K562 (cell line): ENCODE data around the gene ZNF438. TPM values are rescaled to one million over a fixed set of nuclear protein-coding genes. Genes with fewer than 3 reads are reported as not detected.

Experiments
- ATAC-seq: fragments of 200-7000 bp; cut with Tn5 transposase; 3 replicates; pipeline ENCODE4 v1.9.1; 2020; ENCODE audit warnings: moderate library complexity
- BruUV-seq: library from RNA; stranded (reverse); fragments of 400-500 nt; replicated peaks from 2 replicates; lab custom pipeline; 2021; lab: Mats Ljungman, UMichigan
- CTCF ChIA-PET: fragments of 300-600 bp; formaldehyde crosslinking; extraction: SDS; loops from one replicate; lab custom pipeline; 2021; ENCODE audit warnings: low intra/inter-chr PET ratio; lab: Yijun Ruan, JAX
- POLR2A ChIA-PET: fragments of 300-600, 350-650 bp; sonication (Branson Sonifier 250); formaldehyde crosslinking; extraction: SDS; loops from one replicate; lab custom pipeline; 2021; ENCODE audit warnings: antibody characterized with exemption, inconsistent platforms; lab: Yijun Ruan, JAX
- DNase-seq, 4 experiments: peaks; one replicate each; pipeline versions ENCODE4 v3.0.0 to v3.0.0-alpha.2; 2011 to 2018; ENCODE audit warnings: low spot score in 3 of 4, mixed read lengths in 3 of 4; ENCODE audit errors: extremely low read depth in 1 of 4
- FAIRE-seq: peaks from 2 replicates; lab custom pipeline; 2011; peaks lifted over from hg19 to GRCh38; lab: Jason Lieb, UNC
- H2AFZ ChIP-seq: 2 replicates; pipeline ENCODE4 v1.6.0; 2011; ENCODE audit warnings: low read depth, low read length, control low read depth, inconsistent platforms
- H3K27ac ChIP-seq: fragments of 200-600 bp; 3 replicates; pipeline ENCODE4 v1.8.0; 2011; ENCODE audit warnings: low read depth, mild to moderate bottlenecking, control low read depth, inconsistent platforms, low read length, moderate library complexity, mixed read lengths; ENCODE audit errors: extremely low read depth
- H3K27me3 ChIP-seq, 2 experiments: fragments of 300-600 bp in 1 of 2; 2 replicates in 1 of 2; 3 replicates in 1 of 2; pipeline versions ENCODE4 v1.6.0 to v1.8.0; 2011; ENCODE audit warnings: inconsistent platforms in 2 of 2, low read length in 2 of 2, mild to moderate bottlenecking in 1 of 2, mixed read lengths in 1 of 2, moderate library complexity in 1 of 2; ENCODE audit not compliant: control insufficient read depth in 2 of 2, insufficient read depth in 2 of 2
- H3K36me3 ChIP-seq: fragments of 300-600 bp; 3 replicates; pipeline ENCODE4 v1.8.0; 2011; ENCODE audit warnings: mild to moderate bottlenecking, low read length, inconsistent platforms; ENCODE audit not compliant: control insufficient read depth, insufficient read depth
- H3K4me1 ChIP-seq, 2 experiments: fragments of 200-600 bp in 1 of 2; replicated peaks in 1 of 2; 2 replicates in 1 of 2; 3 replicates in 1 of 2; pipeline versions ENCODE4 v1.5.1 to v1.8.0; 2011; ENCODE audit warnings: inconsistent platforms in 2 of 2, low read length in 2 of 2, mild to moderate bottlenecking in 1 of 2, mixed read lengths in 1 of 2, moderate library complexity in 1 of 2; ENCODE audit not compliant: control insufficient read depth in 2 of 2, insufficient read depth in 2 of 2
- H3K4me2 ChIP-seq: 2 replicates; pipeline ENCODE4 v1.6.1; 2011; ENCODE audit warnings: low read length, control low read depth, inconsistent platforms, mixed read lengths; ENCODE audit not compliant: insufficient read depth
- H3K4me3 ChIP-seq: fragments of 200-600 bp; sonication (generic), shearing (Covaris generic); 2 replicates; pipeline ENCODE4 v1.5.1; 2016; ENCODE audit warnings: control low read depth, inconsistent platforms
- H3K79me2 ChIP-seq: fragments of 200-600 bp; 3 replicates; pipeline ENCODE4 v1.8.0; 2011; ENCODE audit warnings: low read length, inconsistent platforms; ENCODE audit not compliant: control insufficient read depth, insufficient read depth
- H3K9ac ChIP-seq, 2 experiments: 2 replicates each; pipeline versions ENCODE4 v1.6.0 to v1.6.1; 2011; ENCODE audit warnings: low read depth in 2 of 2, low read length in 2 of 2, control low read depth in 1 of 2, inconsistent platforms in 1 of 2, mild to moderate bottlenecking in 1 of 2, mixed read lengths in 1 of 2; ENCODE audit not compliant: insufficient read depth in 1 of 2
- H3K9me1 ChIP-seq: one replicate; pipeline ENCODE4 v1.6.0; 2011; ENCODE audit warnings: inconsistent platforms, mild to moderate bottlenecking, low read length, moderate library complexity; ENCODE audit not compliant: control insufficient read depth, insufficient read depth
- H3K9me3 ChIP-seq: replicated peaks from 2 replicates; pipeline ENCODE4 v1.5.1; 2011; ENCODE audit warnings: low read depth, low read length, inconsistent platforms; ENCODE audit not compliant: control insufficient read depth, insufficient read depth
- H4K20me1 ChIP-seq: replicated peaks from 2 replicates; pipeline ENCODE4 v1.6.1; 2011; ENCODE audit warnings: low read length, inconsistent platforms, mixed read lengths; ENCODE audit not compliant: control insufficient read depth, insufficient read depth
- CUX1 ChIP-seq: fragments of 200-800 bp; sonication (Bioruptor generic); IDR thresholded peaks from 2 replicates; pipeline ENCODE4 v1.6.1; 2016; ENCODE audit warnings: missing genetic modification characterization, missing compliant biosample characterization
- E2F8 ChIP-seq: fragments of 450-650 bp; IDR thresholded peaks from 2 replicates; pipeline ENCODE4 v1.7.1; 2018; ENCODE audit warnings: mild to moderate bottlenecking, low read depth; ENCODE audit not compliant: partially characterized antibody
- FOXK2 ChIP-seq, 2 experiments: fragments of 450-650 bp; IDR thresholded peaks in 1 of 2; conservative IDR thresholded peaks in 1 of 2; 2 replicates each; pipeline ENCODE4 v1.6.1; 2016; ENCODE audit warnings: low read depth in 2 of 2, mild to moderate bottlenecking in 1 of 2
- JUND ChIP-seq, 2 experiments: IDR thresholded peaks; 2 replicates in 1 of 2; 3 replicates in 1 of 2; pipeline ENCODE4 v1.6.1; 2011; ENCODE audit warnings: borderline replicate concordance in 2 of 2, low read depth in 2 of 2, low read length in 2 of 2, improper control_type of control experiment in 1 of 2, missing biosample characterization in 1 of 2, missing genetic modification characterization in 1 of 2, missing genetic modification reagents in 1 of 2
- NR2C2 ChIP-seq, 2 experiments: fragments of 200-800 bp in 1 of 2; sonication (Bioruptor generic) in 1 of 2; sonication (generic) in 1 of 2; formaldehyde crosslinking in 1 of 2; IDR thresholded peaks; 2 replicates each; pipeline versions ENCODE4 v1.6.1 to v1.8.0; 2016 to 2022; ENCODE audit warnings: mild to moderate bottlenecking in 1 of 2, missing compliant biosample characterization in 1 of 2, missing genetic modification characterization in 1 of 2, missing genetic modification reagents in 1 of 2
- ZFP30 ChIP-seq: fragments of 250-450 bp; sonication (Bioruptor Pico); IDR thresholded peaks from 2 replicates; pipeline ENCODE4 v1.8.0; 2022; ENCODE audit warnings: moderate library complexity, mild to moderate bottlenecking, inconsistent platforms, borderline replicate concordance
- ZNF589 ChIP-seq: fragments of 200-800 bp; sonication (Bioruptor generic); IDR thresholded peaks from 2 replicates; pipeline ENCODE4 v1.6.1; 2016; ENCODE audit warnings: low read depth, missing genetic modification characterization, missing compliant biosample characterization
- WGBS: fragments of 100-300 bp; shearing (Covaris generic); methylation state at CpG from one replicate; pipeline ENCODE4 v1.1.6; 2016; ENCODE audit warnings: low coverage, mixed read lengths; ENCODE audit not compliant: insufficient coverage; ENCODE audit errors: missing lambda C conversion rate; 5-methylcytosine and 5-hydroxymethylcytosine counted together
- in situ Hi-C: fragments of 300-500 bp; cut with MboI; formaldehyde crosslinking; loops from 4 replicates; pipeline ENCODE4 v1.15.0; 2018; ENCODE audit warnings: inconsistent platforms, mixed read lengths
- intact Hi-C: fragments of 100-400 bp; cut with micrococcal nuclease; formaldehyde crosslinking; loops from 2 replicates; pipeline ENCODE4 v1.14.2; 2022
- polyA plus RNA-seq, 8 experiments: library from polyadenylated mRNA; depleted of rRNA in 4 of 8; stranded (reverse) in 5 of 8; unstranded in 3 of 8; fragments of >200 nt; fragmentation: Nextera tagmentation in 2 of 8; fragmentation: Illumina TruSeq in 1 of 8; extraction: Ambion mirVana in 2 of 8; extraction: Trizol in 1 of 8; gene quantifications; 2 replicates each; pipeline versions ENCODE4 v1.2.1 to v1.2.3, GENCODE V29; 2011 to 2014; ENCODE audit warnings: inconsistent platforms in 1 of 8, missing spikeins in 1 of 8
- total RNA-seq, 7 experiments: library from RNA; depleted of rRNA in 6 of 7; stranded (reverse); fragments of >200 nt in 6 of 7; fragmentation: Illumina TruSeq in 2 of 7; extraction: Trizol in 2 of 7; gene quantifications; 2 replicates each; pipeline versions ENCODE4 v1.2.1 to v1.2.3, GENCODE V29; 2011 to 2021; ENCODE audit warnings: low replicate concordance in 1 of 7

The ZNF438 gene
- total and polyA plus RNA-seq, 9 of the 15 experiments (the other 6 are each of a cell fraction or from before 2014, with no cell fraction given): 0.45 to 1.5 (median 0.91) TPM

DNA sequence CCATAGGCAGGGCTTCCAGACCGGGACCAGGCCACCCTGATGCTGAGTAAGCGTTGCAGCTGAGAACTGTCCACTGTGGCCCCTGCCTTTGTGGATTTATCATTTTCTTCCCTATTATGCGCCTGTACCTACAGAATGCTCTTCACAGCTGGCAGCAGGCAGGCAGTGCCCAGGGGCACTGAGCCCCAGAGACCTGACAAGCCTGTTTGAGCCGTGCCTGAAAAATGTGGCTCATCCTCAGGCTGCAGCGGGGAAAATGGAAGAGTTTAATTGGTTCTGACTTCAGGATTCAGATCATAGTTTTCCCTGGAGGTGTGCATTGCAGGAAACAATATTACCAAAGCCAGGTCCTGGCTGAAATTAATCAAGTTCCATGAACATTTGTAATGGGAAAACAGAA is 200.2 kb downstream of the ZNF438 start:
- no peak overlapping the region for H2AFZ ChIP-seq
- H3K36me3 ChIP-seq: no peaks in the 10 kb centered on the region
- H3K4me1 ChIP-seq: peaks cover 0 to 5% of the 10 kb centered on the region in 2 experiments; a peak in 3 of 5 replicates
- CTCF ChIA-PET: no interaction called here
- peaks cover 3% of the 10 kb centered on the region for H3K9me3 ChIP-seq
- H3K27ac ChIP-seq: no peak overlapping the region
- POLR2A ChIA-PET: interaction anchor here (0.9 kb wide), 1 partner anchor 13 kb away, joined by 5 read pairs; no protein-coding TSS in a partner anchor
- FAIRE-seq (no peak), ATAC-seq (no peak), DNase-seq (no peak)
- no peaks in the 10 kb centered on the region for H4K20me1 ChIP-seq
- intact Hi-C loops (no loop called here), in situ Hi-C loops (no loop called here)
- no peaks in the 10 kb centered on the region for H3K79me2 ChIP-seq
- no peak overlapping the region for H3K9ac ChIP-seq
- peaks cover 4% of the 10 kb centered on the region for H3K9me1 ChIP-seq
- H3K27me3 ChIP-seq: peaks cover 8 to 41% of the 10 kb centered on the region in 2 experiments; a peak in 4 of 5 replicates
- H3K4me2 ChIP-seq: no peak overlapping the region
- 0% methylated on average over 5 of the region's 5 CpGs for WGBS
- no peak overlapping the region for H3K4me3 ChIP-seq
- TF ChIP-seq FOXK2 (conservative IDR thresholded peaks at IDR 0.05 in 1 of 2, IDR thresholded peaks at IDR 0.05 in 1 of 2; ENCODE audit: low read depth in 2 of 2) (no peak), CUX1 (CRISPR knock-in tag) (no peak), ZNF589 (no peak), ZFP30 (CRISPR knock-in tag) (no peak), E2F8 (no peak), JUND (IDR thresholded peaks at IDR 0.05; ENCODE audit: borderline replicate concordance, low read depth, low read length) (no peak), JUND (tag; IDR thresholded peaks at IDR 0.05; ENCODE audit: borderline replicate concordance, low read depth, low read length) (no peak), NR2C2 (CRISPR knock-in tag; IDR thresholded peaks at IDR 0.05) (no peak), NR2C2 (tag; IDR thresholded peaks at IDR 0.05) (no peak)
- BruUV-seq: no TSS peak
